IgD-negative memory B cell (primary cell): Measurements from ENCODE around the gene CADM1. TPM values are rescaled to one million over a fixed set of nuclear protein-coding genes. Genes with fewer than 3 reads are reported as not detected.

Experiments
- H3K27ac Mint-ChIP-seq, 3 donors: one replicate each; pipeline ENCODE4 v1.8.0; 2020 to 2022; ENCODE audit warnings: mild to moderate bottlenecking in 3 of 3, mixed read lengths in 3 of 3, moderate library complexity in 1 of 3
- H3K27me3 Mint-ChIP-seq: one replicate; pipeline ENCODE4 v1.8.0; 2021; ENCODE audit warnings: mixed read lengths
- H3K36me3 Mint-ChIP-seq: one replicate; pipeline ENCODE4 v1.8.0; 2020; ENCODE audit warnings: mild to moderate bottlenecking, mixed read lengths
- H3K4me1 Mint-ChIP-seq, 3 donors: one replicate each; pipeline ENCODE4 v1.8.0; 2020 to 2022; ENCODE audit warnings: mixed read lengths in 3 of 3, mild to moderate bottlenecking in 1 of 3
- H3K4me3 Mint-ChIP-seq, 4 donors: one replicate each; pipeline ENCODE4 v1.8.0; 2020 to 2022; ENCODE audit warnings: mild to moderate bottlenecking in 4 of 4, mixed read lengths in 4 of 4, moderate library complexity in 3 of 4
- H3K9me3 Mint-ChIP-seq, 3 donors: one replicate each; pipeline ENCODE4 v1.8.0; 2020 to 2021; ENCODE audit warnings: mixed read lengths in 3 of 3, mild to moderate bottlenecking in 1 of 3
- polyA plus RNA-seq: library from polyadenylated mRNA; unstranded; fragments of 300-500 nt; fragmentation: Illumina TruSeq; gene quantifications from one replicate; pipeline ENCODE4 v1.2.3, GENCODE V29; 2021

CADM1 gene
- polyA plus RNA-seq, 1 donor from 2014 or later: 2.0 TPM

DNA sequence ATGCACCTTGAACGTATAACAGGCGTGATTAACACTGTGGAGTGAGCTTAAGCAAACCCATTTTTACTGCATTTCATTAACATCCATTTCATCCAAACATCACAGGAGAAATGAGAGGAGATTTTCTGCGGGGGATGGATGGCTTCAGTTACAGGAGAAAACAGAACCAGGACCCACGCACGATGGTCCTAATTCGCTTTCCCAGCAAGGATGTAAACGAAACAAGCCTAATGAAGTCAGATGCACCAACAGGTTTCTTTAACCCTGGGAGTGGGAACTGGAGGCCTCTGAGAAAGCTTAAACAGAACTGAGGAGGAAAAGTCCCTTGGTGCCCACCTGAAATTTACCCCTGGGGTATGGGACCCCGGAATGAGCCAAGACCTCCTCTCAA lies 2.7 kb downstream of the CADM1 start:
- Mint-ChIP-seq H3K4me1 (peaks cover 1 to 5% (median 4%) of the 10 kb centered on the region in 3 donors), H3K27me3 (peaks cover 23% of the 10 kb centered on the region), H3K36me3 (no peaks in the 10 kb centered on the region), H3K9me3 (peaks cover 0 to 9% (median 0%) of the 10 kb centered on the region in 3 donors), H3K27ac (no peak overlapping the region), H3K4me3 (no peak overlapping the region)

DNA sequence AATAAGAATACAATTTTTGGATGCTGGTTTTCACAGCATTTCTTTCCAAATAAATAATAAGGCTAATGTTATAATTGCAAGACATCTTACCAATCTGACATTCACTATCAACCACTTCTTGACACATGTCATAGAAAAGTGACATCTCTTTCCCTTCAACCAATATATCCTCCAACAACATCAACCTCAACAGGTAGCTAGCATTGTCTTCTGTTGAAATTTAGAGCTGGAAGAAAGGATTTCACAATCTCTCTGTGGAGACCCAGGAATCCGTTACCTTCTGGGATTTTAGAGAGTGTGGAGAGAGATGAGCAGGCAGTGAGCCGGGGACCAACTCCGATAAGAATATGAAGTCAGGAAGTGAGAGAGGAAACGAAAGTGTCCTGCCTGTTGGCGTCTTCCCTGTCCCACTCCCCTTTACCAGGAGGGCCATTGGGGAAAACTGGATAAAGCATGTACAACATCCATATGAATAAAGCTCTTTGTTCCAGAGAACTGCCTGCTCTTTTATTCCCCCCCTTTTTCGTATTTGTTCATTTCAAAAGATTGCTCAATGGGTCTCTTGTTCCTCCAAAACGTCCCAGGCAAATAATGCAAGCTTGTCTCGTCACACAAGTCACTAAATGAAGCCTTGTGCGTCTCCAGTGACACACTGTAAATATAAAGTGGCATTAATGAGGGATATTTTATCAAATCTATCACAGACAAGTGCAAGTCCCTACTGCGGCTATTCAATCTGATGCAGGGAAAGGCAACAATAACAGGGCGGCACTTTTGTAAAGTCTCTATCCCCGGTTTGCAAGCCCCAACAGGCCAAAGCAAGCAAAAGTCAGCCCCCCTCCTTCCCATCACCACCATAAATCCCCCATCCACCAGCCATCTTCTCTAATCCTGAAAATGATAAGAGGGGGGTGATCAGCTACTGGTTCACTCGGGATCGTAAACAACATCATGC lies 3.4 kb downstream of the CADM1 start:
- H3K27me3 Mint-ChIP-seq: peaks cover 24% of the 10 kb centered on the region
- no peak overlapping the region for H3K27ac Mint-ChIP-seq
- peaks cover 0 to 9% (median 0%) of the 10 kb centered on the region in 3 donors for H3K9me3 Mint-ChIP-seq
- H3K4me1 Mint-ChIP-seq: peaks cover 1 to 5% (median 4%) of the 10 kb centered on the region in 3 donors
- H3K4me3 Mint-ChIP-seq: no peak overlapping the region
- no peaks in the 10 kb centered on the region for H3K36me3 Mint-ChIP-seq

DNA sequence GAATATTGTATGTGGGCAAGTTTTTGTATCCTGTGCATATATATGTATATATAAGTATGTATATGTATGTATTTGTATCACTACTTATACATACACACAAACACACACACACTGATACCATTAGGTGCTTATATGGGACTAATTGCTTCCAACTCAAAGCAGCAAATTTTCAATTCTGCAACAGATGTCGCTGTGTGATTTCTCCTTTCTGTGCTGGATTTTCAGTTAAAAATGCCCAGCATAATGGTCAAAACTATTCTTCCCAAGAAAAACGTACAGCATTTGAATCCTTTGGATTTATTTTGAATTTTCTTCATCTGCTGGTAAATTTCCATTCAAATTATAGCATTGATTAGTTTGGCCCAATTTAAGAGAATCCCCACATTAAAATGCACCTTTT lies 4.3 kb downstream of the CADM1 start:
- Mint-ChIP-seq H3K9me3 (peaks cover 0 to 4% (median 0%) of the 10 kb centered on the region in 3 donors), H3K27me3 (peaks cover 20% of the 10 kb centered on the region), H3K4me1 (peaks cover 1 to 4% (median 4%) of the 10 kb centered on the region in 3 donors), H3K36me3 (no peaks in the 10 kb centered on the region), H3K4me3 (no peak overlapping the region), H3K27ac (no peak overlapping the region)

DNA sequence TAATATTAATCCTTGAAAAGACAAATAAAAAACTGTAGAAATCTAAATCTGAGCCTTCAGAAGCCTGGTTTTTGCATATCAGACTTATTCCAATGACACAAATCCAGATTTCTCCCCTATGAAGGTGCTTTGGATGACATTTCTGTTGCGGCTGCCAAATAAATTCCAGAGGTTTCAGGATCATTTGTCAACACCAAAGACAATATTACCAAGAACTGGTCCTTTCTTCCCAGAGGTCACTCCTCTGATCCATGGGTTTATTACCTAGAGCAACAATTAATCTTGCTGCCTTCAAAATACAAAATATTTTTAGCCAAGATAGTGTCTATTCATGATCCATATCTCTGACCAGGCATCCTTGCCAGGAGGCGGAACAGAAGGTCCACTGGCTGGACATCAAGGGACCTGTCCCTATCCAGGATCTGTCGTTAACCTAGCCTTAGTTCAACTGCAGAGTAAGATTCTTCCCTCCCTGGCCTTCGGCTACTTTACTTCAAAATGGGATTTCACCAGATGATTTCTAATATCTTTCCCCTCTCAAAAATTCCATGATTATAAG lies 4.9 kb downstream of the CADM1 start:
- no peaks in the 10 kb centered on the region for H3K9me3 Mint-ChIP-seq
- H3K27me3 Mint-ChIP-seq: peaks cover 16% of the 10 kb centered on the region
- no peak overlapping the region for H3K27ac Mint-ChIP-seq
- H3K36me3 Mint-ChIP-seq: no peaks in the 10 kb centered on the region
- H3K4me3 Mint-ChIP-seq: no peak overlapping the region
- no peaks in the 10 kb centered on the region for H3K4me1 Mint-ChIP-seq

DNA sequence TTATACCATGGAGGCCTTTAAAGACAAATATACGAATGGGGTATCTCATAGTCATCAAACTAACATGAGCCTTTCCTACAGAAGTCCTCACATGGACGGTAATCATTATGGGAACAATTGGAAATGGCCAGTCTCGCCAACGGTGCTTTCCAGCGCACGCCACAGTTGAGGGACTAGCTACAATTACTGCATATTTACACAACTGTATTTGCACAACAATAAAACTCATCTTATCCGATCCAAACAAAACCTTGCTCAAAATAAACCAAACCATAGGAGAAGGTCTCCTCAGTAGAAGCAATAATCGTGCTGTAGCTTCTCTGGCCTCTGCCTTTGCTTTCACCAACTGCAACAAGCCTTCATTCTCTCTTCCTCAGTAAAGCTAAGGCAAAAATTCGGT lies 5.9 kb downstream of the CADM1 start:
- no peaks in the 10 kb centered on the region for H3K9me3 Mint-ChIP-seq
- H3K36me3 Mint-ChIP-seq: no peaks in the 10 kb centered on the region
- H3K27me3 Mint-ChIP-seq: peaks cover 10% of the 10 kb centered on the region
- no peaks in the 10 kb centered on the region for H3K4me1 Mint-ChIP-seq
- no peak overlapping the region for H3K27ac Mint-ChIP-seq
- H3K4me3 Mint-ChIP-seq: no peak overlapping the region

DNA sequence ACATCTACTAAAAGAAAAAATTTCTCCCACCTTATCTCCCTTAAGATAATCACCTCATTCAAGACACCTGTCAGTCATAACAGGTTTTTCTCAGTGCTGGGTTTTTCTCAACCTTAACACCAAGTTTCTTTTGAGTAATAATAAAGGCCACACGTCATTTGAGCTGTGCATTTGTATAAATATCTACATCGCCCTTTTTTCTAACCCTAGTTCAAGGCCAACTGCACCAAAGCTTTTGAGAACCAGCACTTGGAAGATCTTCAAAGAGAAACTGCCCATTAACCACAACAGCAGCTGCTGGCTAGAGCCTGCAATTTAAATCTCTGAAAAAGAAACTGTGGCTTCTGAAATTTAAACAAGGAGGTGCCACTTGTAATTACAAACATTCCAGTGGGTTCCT lies 6.9 kb downstream of the CADM1 start:
- Mint-ChIP-seq H3K27ac (no peak overlapping the region), H3K36me3 (no peaks in the 10 kb centered on the region), H3K4me3 (no peak overlapping the region), H3K9me3 (no peaks in the 10 kb centered on the region), H3K4me1 (no peaks in the 10 kb centered on the region), H3K27me3 (peaks cover 10% of the 10 kb centered on the region)

DNA sequence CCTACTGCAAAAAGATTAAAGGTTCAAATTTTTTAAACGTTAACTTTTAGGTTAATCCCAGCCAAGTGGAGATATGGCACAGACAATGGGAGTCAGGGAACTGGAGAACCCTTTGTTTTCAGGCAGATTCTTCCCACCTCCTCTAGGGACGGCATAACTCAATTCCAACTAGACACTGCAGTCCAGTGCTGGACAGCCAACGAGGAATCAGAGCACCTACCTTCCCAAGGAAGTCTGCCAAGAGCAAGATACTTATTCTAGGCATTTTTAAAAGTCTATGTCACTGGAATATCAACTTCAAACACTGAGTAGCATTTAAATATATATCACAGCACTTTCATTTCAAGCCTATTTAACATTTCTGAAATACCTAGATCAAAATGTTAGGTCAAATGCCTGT lies 7.3 kb downstream of the CADM1 start:
- no peak overlapping the region for H3K27ac Mint-ChIP-seq
- peaks cover 10% of the 10 kb centered on the region for H3K27me3 Mint-ChIP-seq
- H3K4me1 Mint-ChIP-seq: no peaks in the 10 kb centered on the region
- H3K36me3 Mint-ChIP-seq: no peaks in the 10 kb centered on the region
- no peaks in the 10 kb centered on the region for H3K9me3 Mint-ChIP-seq
- H3K4me3 Mint-ChIP-seq: no peak overlapping the region

DNA sequence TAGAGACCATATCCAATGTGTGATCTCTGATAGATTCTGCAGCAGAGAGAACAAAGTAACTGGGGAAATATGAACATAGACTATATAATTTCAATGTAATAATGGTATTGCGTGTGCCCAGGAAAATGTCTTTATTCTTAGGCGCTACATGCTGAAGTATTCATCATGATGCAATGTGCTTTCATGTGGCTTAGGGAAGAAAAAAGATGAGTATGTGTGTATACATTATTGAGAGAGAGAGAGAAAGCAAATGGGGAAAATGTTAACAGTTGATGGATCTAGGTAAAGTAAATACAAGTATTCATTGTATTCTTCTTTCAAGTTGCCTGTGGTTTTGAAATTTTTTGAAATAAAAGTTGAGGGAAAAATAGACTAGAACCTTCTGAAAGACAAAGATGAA lies 10.3 kb downstream of the CADM1 start:
- Mint-ChIP-seq H3K27ac (no peak overlapping the region), H3K9me3 (peaks cover 0 to 2% (median 0%) of the 10 kb centered on the region in 3 donors), H3K4me1 (no peaks in the 10 kb centered on the region), H3K36me3 (no peaks in the 10 kb centered on the region), H3K4me3 (no peak overlapping the region), H3K27me3 (peaks cover 10% of the 10 kb centered on the region)

DNA sequence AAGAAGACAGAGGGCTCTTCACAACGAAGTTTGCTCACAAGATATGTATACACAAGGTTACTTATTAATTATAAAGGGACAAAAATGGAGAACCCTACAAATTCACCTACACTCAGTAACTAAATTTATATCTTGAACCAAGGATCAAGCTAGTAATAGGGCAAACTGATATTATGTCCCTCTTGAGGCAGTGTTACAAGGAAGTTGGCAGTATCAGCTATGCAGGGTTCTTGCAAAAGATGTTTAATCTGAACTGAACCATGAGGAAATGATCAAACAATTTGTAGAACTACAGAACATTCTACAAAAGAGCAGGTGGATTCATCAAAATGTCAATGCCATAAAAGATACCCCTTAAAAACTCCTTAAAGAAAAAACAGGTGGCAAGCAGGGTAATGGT lies 10.7 kb downstream of the CADM1 start:
- Mint-ChIP-seq H3K27ac (no peak overlapping the region), H3K4me1 (no peaks in the 10 kb centered on the region), H3K27me3 (peaks cover 9% of the 10 kb centered on the region)

DNA sequence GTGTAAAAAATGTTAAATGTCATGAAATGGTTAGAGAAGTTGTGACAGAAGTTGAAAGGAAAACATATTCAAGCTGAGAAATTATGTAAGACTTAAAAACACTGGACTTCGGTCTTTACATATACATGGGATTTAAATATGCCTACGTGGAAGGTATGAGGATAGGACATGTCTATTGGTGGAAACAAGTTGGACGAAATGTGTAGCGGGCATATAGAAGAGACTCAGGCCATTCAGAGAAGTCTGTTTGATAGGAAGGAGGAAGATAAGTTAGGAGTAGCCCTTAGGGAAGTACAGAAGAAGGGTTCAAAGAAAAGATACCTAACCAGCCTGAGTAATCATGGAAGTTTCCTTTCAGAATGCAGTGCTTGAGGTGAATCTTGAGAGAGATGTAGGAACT lies 14.7 kb downstream of the CADM1 start:
- Mint-ChIP-seq H3K27ac (no peak overlapping the region), H3K4me3 (no peak overlapping the region), H3K27me3 (no peaks in the 10 kb centered on the region), H3K4me1 (no peaks in the 10 kb centered on the region), H3K9me3 (peaks cover 0 to 5% (median 2%) of the 10 kb centered on the region in 3 donors), H3K36me3 (no peaks in the 10 kb centered on the region)

More for the DNA sequence above, 10.7 kb downstream of the CADM1 start:
- Mint-ChIP-seq H3K4me3 (no peak overlapping the region), H3K9me3 (peaks cover 0 to 2% (median 0%) of the 10 kb centered on the region in 3 donors), H3K36me3 (no peaks in the 10 kb centered on the region)

DNA sequence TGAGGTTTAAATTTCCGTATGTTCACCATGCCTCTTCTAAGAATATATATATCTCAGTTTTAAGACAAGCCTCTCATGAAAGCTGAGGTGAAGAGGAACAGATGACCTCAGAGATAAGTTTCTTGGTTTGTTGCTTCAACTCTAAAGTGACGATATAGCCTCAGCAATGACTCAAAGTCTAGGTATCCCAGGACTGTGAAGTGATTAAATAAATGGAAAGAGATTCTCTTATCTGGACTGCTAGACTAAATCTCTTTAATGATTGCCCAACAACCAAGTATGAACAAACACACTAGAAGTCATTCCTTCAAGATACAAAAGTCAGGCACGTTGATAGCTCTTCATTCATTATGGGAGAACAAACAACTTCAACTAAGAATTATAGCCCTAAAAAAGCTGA lies 15.3 kb downstream of the CADM1 start:
- H3K9me3 Mint-ChIP-seq: peaks cover 0 to 5% (median 2%) of the 10 kb centered on the region in 3 donors

DNA sequence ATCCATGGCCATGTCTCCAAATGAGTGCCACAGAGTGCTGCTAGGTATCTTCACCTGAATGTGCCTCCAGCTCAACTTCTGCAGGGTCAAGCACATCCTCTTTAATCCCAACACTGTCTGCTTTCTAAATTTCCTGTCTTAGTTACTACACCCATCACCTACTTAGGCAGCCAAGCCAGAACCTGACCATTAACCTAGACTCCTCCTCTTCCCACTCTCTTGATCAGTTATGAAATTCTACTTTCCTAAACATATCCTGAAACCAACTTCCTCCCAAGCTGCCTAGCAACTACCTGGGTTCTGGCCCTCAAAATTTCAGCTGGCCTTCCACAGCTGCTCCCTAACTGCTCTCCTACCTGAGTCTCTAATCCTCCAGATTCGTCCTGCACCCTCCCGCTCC lies 22.7 kb downstream of the CADM1 start:
- H3K27ac Mint-ChIP-seq: no peak overlapping the region
- H3K4me3 Mint-ChIP-seq: no peak overlapping the region
- no peaks in the 10 kb centered on the region for H3K36me3 Mint-ChIP-seq
- peaks cover 0 to 5% (median 0%) of the 10 kb centered on the region in 3 donors for H3K9me3 Mint-ChIP-seq
- no peaks in the 10 kb centered on the region for H3K27me3 Mint-ChIP-seq
- H3K4me1 Mint-ChIP-seq: no peaks in the 10 kb centered on the region

More for the DNA sequence above, 15.3 kb downstream of the CADM1 start:
- H3K4me1 Mint-ChIP-seq: no peaks in the 10 kb centered on the region
- H3K36me3 Mint-ChIP-seq: no peaks in the 10 kb centered on the region
- H3K4me3 Mint-ChIP-seq: no peak overlapping the region
- no peaks in the 10 kb centered on the region for H3K27me3 Mint-ChIP-seq
- no peak overlapping the region for H3K27ac Mint-ChIP-seq

DNA sequence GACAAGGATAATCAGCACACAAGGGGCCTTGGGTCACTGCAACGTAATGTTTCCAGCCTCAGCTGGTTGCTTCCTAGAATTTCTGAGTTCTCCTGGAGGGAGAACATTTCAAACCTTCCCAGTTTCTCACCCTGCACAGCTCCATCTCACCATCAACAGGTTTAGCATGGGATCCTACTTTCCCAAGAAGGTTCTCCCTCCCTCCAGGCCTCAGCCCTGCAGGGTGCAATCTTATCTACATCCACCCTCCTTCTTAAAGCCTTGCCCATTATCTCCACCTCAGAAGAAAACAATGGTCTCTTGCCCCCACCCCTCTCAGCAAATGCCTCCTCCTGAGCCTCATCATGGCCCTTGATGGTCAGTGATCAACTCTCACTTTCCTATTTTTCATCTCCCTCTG lies 23.6 kb downstream of the CADM1 start:
- Mint-ChIP-seq H3K27ac (no peak overlapping the region), H3K36me3 (no peaks in the 10 kb centered on the region), H3K4me3 (no peak overlapping the region), H3K27me3 (peaks cover 3% of the 10 kb centered on the region), H3K4me1 (no peaks in the 10 kb centered on the region), H3K9me3 (peaks cover 0 to 2% (median 0%) of the 10 kb centered on the region in 3 donors)

DNA sequence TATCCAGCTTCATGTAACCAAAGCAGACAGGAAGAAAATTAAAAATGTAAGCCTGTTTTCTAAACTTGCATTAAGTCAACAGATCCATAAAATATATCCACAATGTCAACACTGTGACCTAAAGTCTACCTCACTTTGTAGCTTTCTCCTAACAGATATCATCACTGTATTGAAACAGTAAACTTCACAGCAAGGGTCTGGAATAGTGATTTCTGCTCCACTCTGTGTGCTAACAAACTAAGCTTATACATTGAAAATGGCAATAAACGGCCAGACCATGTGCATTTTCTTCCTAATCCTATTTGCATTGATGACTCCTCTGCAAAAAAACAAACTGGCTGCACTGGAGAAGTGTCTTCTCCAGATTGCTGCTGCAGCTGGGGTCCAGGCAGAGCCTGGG lies 26.8 kb downstream of the CADM1 start:
- H3K27me3 Mint-ChIP-seq: peaks cover 3% of the 10 kb centered on the region
- no peaks in the 10 kb centered on the region for H3K4me1 Mint-ChIP-seq
- peaks cover 2% of the 10 kb centered on the region for H3K36me3 Mint-ChIP-seq

DNA sequence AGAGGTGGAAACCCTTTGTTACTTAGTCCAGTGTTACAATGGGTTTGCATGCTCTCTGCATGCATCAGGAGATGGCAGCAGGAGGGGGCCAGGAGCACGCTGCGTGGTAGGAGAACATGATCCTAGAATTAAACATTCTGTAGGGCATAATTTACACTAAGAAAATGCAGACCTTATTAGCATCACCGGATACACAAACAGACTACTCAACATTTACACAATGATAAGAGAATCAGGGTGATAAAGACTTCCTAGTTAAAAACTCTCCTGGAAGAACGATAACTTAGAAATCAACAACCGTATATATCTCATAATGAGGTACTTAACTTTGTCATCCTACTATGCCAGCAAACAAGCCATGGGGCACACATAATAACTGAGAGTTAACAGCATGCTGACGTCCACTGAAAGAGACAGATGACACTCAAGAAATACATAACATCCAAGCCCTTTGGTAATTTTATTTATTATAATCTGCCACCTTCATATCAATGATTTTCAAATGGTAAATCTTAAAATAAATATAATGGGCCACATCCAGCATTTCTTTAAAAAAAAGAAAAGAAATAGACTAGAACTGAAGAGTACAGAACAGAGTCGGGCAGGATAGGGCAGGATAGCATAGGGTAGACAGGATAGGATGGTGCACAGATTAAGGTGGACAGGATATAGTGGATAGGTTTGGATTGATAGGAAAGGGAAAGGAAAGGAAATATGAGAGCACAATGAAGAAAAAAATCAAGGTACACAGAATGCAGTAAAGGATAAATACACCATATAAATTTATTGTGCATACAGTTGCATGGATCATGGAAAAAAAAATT lies 27.5 kb downstream of the CADM1 start:
- peaks cover 0 to 2% (median 0%) of the 10 kb centered on the region in 3 donors for H3K9me3 Mint-ChIP-seq
- H3K27ac Mint-ChIP-seq: peak overlapping the region in 1 of 3 donors; percentile 50
- peaks cover 2% of the 10 kb centered on the region for H3K36me3 Mint-ChIP-seq
- no peak overlapping the region for H3K4me3 Mint-ChIP-seq
- H3K27me3 Mint-ChIP-seq: peaks cover 3% of the 10 kb centered on the region
- no peaks in the 10 kb centered on the region for H3K4me1 Mint-ChIP-seq

More for the DNA sequence above, 26.8 kb downstream of the CADM1 start:
- Mint-ChIP-seq H3K9me3 (peaks cover 0 to 1% (median 0%) of the 10 kb centered on the region in 3 donors), H3K4me3 (no peak overlapping the region), H3K27ac (no peak overlapping the region)
